Measurements from ENCODE around the gene DENND5A.

- TF ChIP-seq, protein P1, sequence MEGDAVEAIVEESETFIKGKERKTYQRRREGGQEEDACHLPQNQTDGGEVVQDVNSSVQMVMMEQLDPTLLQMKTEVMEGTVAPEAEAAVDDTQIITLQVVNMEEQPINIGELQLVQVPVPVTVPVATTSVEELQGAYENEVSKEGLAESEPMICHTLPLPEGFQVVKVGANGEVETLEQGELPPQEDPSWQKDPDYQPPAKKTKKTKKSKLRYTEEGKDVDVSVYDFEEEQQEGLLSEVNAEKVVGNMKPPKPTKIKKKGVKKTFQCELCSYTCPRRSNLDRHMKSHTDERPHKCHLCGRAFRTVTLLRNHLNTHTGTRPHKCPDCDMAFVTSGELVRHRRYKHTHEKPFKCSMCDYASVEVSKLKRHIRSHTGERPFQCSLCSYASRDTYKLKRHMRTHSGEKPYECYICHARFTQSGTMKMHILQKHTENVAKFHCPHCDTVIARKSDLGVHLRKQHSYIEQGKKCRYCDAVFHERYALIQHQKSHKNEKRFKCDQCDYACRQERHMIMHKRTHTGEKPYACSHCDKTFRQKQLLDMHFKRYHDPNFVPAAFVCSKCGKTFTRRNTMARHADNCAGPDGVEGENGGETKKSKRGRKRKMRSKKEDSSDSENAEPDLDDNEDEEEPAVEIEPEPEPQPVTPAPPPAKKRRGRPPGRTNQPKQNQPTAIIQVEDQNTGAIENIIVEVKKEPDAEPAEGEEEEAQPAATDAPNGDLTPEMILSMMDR (IDR thresholded peaks at IDR 0.05; ENCODE audit: low read depth, low read length, poor library complexity, severe bottlenecking) = no peak
- TF ChIP-seq EZH2phosphoT487 (IDR thresholded peaks at IDR 0.05; ENCODE audit: borderline replicate concordance, low read length) = no peak
These were observed 84.4 kb downstream of the DENND5A start for GRCh38 chr11:9180784-9181183.

Measured in DOHH2 (cell line).